ENCODE results near the gene RNFT2. TPM values are rescaled to one million over a fixed set of nuclear protein-coding genes. Genes with fewer than 3 reads are reported as not detected.
"Not testable (repeated sequence)": the region's sequence is repeated elsewhere in the genome, so short reads cannot be mapped to it uniquely, and the experiment has no call there.

RNFT2 gene
- total RNA-seq, 1 donor from 2014 or later = 55.8 TPM

DNA sequence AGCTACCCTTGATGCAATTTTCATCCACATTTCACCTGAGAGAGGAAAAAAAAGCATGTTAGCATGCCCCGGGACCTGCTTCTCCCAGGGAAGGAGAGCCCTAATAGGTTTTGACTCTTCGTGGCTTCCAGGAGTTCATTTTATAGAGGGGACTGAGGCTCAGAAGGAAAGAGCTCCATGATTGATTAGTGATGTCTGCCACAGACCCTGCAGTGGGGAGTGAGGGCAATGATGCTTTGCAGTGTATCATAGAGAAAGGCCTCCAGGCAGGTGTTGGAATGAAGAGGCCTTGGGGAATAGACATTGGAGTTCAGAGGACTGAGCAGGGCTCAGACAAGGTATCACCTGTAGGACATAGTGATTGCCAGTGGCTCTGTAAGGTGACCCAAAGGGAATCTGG, 41.5 kb downstream of the RNFT2 start:
- Mint-ChIP-seq H3K27ac (ENCODE audit: unreplicated experiment) (no peak overlapping the region), H3K9me3 (ENCODE audit: unreplicated experiment) (peaks cover 1% of the 10 kb centered on the region), H3K27me3 (ENCODE audit: unreplicated experiment) (no peaks in the 10 kb centered on the region), H3K36me3 (ENCODE audit: unreplicated experiment) (peaks cover 9% of the 10 kb centered on the region), H3K4me3 (ENCODE audit: unreplicated experiment) (no peak overlapping the region), H3K4me1 (ENCODE audit: low read depth, unreplicated experiment) (no peaks in the 10 kb centered on the region)
- no peak for DNase-seq
- TF ChIP-seq, protein P1, sequence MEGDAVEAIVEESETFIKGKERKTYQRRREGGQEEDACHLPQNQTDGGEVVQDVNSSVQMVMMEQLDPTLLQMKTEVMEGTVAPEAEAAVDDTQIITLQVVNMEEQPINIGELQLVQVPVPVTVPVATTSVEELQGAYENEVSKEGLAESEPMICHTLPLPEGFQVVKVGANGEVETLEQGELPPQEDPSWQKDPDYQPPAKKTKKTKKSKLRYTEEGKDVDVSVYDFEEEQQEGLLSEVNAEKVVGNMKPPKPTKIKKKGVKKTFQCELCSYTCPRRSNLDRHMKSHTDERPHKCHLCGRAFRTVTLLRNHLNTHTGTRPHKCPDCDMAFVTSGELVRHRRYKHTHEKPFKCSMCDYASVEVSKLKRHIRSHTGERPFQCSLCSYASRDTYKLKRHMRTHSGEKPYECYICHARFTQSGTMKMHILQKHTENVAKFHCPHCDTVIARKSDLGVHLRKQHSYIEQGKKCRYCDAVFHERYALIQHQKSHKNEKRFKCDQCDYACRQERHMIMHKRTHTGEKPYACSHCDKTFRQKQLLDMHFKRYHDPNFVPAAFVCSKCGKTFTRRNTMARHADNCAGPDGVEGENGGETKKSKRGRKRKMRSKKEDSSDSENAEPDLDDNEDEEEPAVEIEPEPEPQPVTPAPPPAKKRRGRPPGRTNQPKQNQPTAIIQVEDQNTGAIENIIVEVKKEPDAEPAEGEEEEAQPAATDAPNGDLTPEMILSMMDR (IDR thresholded peaks at IDR 0.05; ENCODE audit: partially characterized antibody, unreplicated experiment) = no peak

DNA sequence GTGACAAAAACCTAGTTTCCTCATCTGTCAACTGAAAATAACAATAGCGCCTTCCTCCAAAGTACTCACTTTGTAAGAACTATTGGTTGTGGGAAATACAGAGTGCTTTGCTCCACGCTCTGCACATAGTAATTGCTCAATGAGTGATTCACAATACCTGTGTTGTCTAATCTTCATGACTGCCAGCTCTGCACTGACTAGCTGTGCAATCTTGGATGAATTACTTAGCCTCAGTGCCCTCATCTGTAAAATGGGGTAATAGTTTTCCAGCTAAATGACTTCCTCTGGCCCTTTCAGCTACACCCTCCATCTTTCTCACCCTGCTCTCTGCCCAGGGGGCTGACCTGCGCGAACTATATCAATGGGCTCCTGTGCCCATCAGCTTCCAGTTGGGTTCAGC, 42.8 kb downstream of the RNFT2 start:
- Mint-ChIP-seq H3K4me3 (ENCODE audit: unreplicated experiment) (no peak overlapping the region), H3K9me3 (ENCODE audit: unreplicated experiment) (no peaks in the 10 kb centered on the region), H3K4me1 (ENCODE audit: low read depth, unreplicated experiment) (no peaks in the 10 kb centered on the region), H3K27me3 (ENCODE audit: unreplicated experiment) (peaks cover 2% of the 10 kb centered on the region), H3K36me3 (ENCODE audit: unreplicated experiment) (peaks cover 14% of the 10 kb centered on the region), H3K27ac (ENCODE audit: unreplicated experiment) (no peak overlapping the region)
- TF ChIP-seq, protein P1 (IDR thresholded peaks at IDR 0.05; ENCODE audit: partially characterized antibody, unreplicated experiment) = no peak
- DNase-seq = no peak

- TF ChIP-seq, protein P1 (IDR thresholded peaks at IDR 0.05; ENCODE audit: partially characterized antibody, unreplicated experiment) = no peak
- Mint-ChIP-seq H3K4me1 (ENCODE audit: low read depth, unreplicated experiment) (no peaks in the 10 kb centered on the region), H3K27me3 (ENCODE audit: unreplicated experiment) (peaks cover 2% of the 10 kb centered on the region), H3K4me3 (ENCODE audit: unreplicated experiment) (no peak overlapping the region), H3K27ac (ENCODE audit: unreplicated experiment) (no peak overlapping the region), H3K9me3 (ENCODE audit: unreplicated experiment) (no peaks in the 10 kb centered on the region), H3K36me3 (ENCODE audit: unreplicated experiment) (peaks cover 14% of the 10 kb centered on the region)
- DNase-seq = no peak
These were observed 45.6 kb downstream of the RNFT2 start for GRCh38 chr12:116783525-116784237.

DNA sequence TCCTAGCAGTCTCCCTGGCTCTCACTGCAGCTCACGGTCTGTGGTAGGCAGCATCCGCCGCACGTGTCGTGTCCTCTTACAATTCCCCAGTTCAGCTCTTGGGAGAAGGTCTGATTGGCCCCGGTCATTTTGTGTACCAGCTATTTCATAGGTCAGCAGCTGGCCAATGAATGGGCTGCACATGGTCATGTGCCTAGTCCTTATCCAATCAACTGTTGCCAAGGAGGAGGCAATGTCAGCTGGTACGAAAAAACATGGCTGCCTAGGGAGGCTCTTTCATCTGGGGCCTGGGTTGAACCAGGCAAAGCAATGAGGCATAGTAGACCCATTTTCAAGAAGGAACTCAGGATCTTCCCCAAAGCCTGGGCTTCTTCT, 46.1 kb downstream of the RNFT2 start:
- Mint-ChIP-seq H3K36me3 (ENCODE audit: unreplicated experiment) (peaks cover 12% of the 10 kb centered on the region), H3K4me1 (ENCODE audit: low read depth, unreplicated experiment) (no peaks in the 10 kb centered on the region)
- no peak for DNase-seq

DNA sequence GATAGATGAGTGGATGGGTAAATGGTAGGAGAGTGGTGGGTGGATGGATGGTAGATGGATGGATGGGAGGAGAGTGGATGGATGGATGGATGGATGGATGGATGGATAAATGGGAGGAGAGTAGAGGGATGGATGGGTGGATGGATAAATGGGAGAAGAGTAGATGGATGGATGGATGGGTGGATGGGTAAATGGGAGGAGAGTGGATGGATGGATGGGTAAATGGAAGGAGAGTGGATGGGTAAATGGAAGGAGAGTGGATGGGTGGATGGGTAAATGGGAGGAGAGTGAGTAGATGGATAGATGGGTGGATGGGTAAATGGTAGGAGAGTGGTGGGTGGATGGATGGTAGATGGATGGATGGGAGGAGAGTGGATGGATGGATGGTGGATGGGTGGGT, 51.4 kb downstream of the RNFT2 start:
- H3K4me1 Mint-ChIP-seq (ENCODE audit: low read depth, unreplicated experiment); H3K36me3 Mint-ChIP-seq (ENCODE audit: unreplicated experiment); H3K27ac Mint-ChIP-seq (ENCODE audit: unreplicated experiment); H3K9me3 Mint-ChIP-seq (ENCODE audit: unreplicated experiment); H3K27me3 Mint-ChIP-seq (ENCODE audit: unreplicated experiment); DNase-seq; H3K4me3 Mint-ChIP-seq (ENCODE audit: unreplicated experiment): not testable (repeated sequence)

More for the DNA sequence above, 46.1 kb downstream of the RNFT2 start:
- Mint-ChIP-seq H3K9me3 (ENCODE audit: unreplicated experiment) (no peaks in the 10 kb centered on the region), H3K4me3 (ENCODE audit: unreplicated experiment) (no peak overlapping the region), H3K27ac (ENCODE audit: unreplicated experiment) (no peak overlapping the region), H3K27me3 (ENCODE audit: unreplicated experiment) (peaks cover 2% of the 10 kb centered on the region)
- TF ChIP-seq, protein P1 (IDR thresholded peaks at IDR 0.05; ENCODE audit: partially characterized antibody, unreplicated experiment) = no peak

Measured in glutamatergic neuron (in vitro differentiated cells).